PC-3 (cell line): ENCODE results near the gene GFAP. TPM values are rescaled to one million over a fixed set of nuclear protein-coding genes. Genes with fewer than 3 reads are reported as not detected.

ENCODE experiments used
- ATAC-seq: fragments of 200-7000 bp; cut with Tn5 transposase; 2 replicates; pipeline ENCODE4 v1.9.1; 2020; ENCODE audit warnings: mild to moderate bottlenecking, moderate library complexity
- BruUV-seq: library from RNA; stranded (reverse); fragments of 400-500 nt; replicated peaks from 2 replicates; lab custom pipeline; 2021; lab: Mats Ljungman, UMichigan
- CTCF ChIA-PET: fragments of 300-600 bp; sonication (Branson Sonifier 250); formaldehyde crosslinking; loops from one replicate; lab custom pipeline; 2022; ENCODE audit warnings: antibody characterized with exemption; lab: Charles Lee
- POLR2A ChIA-PET: fragments of 300-600 bp; sonication (Branson Sonifier 250); formaldehyde crosslinking; loops from one replicate; lab custom pipeline; 2022; ENCODE audit warnings: antibody characterized with exemption; ENCODE audit not compliant: unreplicated experiment; lab: Charles Lee
- DNase-seq: peaks from one replicate; pipeline ENCODE4 v3.0.0-alpha.2; 2015
- H2AFZ ChIP-seq: fragments of 300-600 bp; sonication (generic); 2 replicates; pipeline ENCODE4 v1.6.0; 2016; ENCODE audit warnings: antibody characterized with exemption, low read length
- H3F3A ChIP-seq: fragments of 300-600 bp; sonication (generic); one replicate; pipeline ENCODE4 v1.6.0; 2017; ENCODE audit warnings: antibody characterized with exemption, low read length, control low read depth, mild to moderate bottlenecking; ENCODE audit not compliant: unreplicated experiment
- H3K27ac ChIP-seq: fragments of 300-600 bp; sonication (generic); 2 replicates; pipeline ENCODE4 v1.5.1; 2016; ENCODE audit warnings: mild to moderate bottlenecking, low read length
- H3K27me3 ChIP-seq: fragments of 300-600 bp; sonication (generic); 2 replicates; pipeline ENCODE4 v1.6.1; 2016; ENCODE audit warnings: low read length, mixed read lengths
- H3K36me3 ChIP-seq: fragments of 300-600 bp; sonication (generic); 2 replicates; pipeline ENCODE4 v1.6.1; 2016; ENCODE audit warnings: low read depth, mixed run types, low read length, mixed read lengths
- H3K4me1 ChIP-seq: fragments of 300-600 bp; sonication (generic); 2 replicates; pipeline ENCODE4 v1.5.1; 2016; ENCODE audit warnings: low read length; ENCODE audit not compliant: insufficient read depth
- H3K4me2 ChIP-seq: fragments of 300-600 bp; sonication (generic); 2 replicates; pipeline ENCODE4 v1.6.0; 2016; ENCODE audit warnings: low read length
- H3K4me3 ChIP-seq: fragments of 300-600 bp; sonication (generic); 2 replicates; pipeline ENCODE4 v1.5.1; 2016; ENCODE audit warnings: mild to moderate bottlenecking, low read length, mixed read lengths
- H3K79me2 ChIP-seq: fragments of 300-600 bp; sonication (generic); 2 replicates; pipeline ENCODE4 v1.6.1; 2017; ENCODE audit warnings: low read length, mixed read lengths
- H3K9ac ChIP-seq: fragments of 300-600 bp; sonication (generic); 2 replicates; pipeline ENCODE4 v1.6.0; 2016; ENCODE audit warnings: mild to moderate bottlenecking, low read length
- H3K9me2 ChIP-seq: fragments of 300-600 bp; sonication (generic); replicated peaks from 2 replicates; pipeline ENCODE4 v1.6.1; 2016; ENCODE audit warnings: mixed run types, low read length, mixed read lengths
- H3K9me3 ChIP-seq: fragments of 300-600 bp; sonication (generic); 2 replicates; pipeline ENCODE4 v1.6.1; 2016; ENCODE audit warnings: low read length, mixed read lengths
- H4K20me1 ChIP-seq: fragments of 300-600 bp; sonication (generic); 2 replicates; pipeline ENCODE4 v1.6.1; 2016; ENCODE audit warnings: low read length, mixed read lengths
- CTCF ChIP-seq: fragments of 300-600 bp; sonication (generic); conservative IDR thresholded peaks from 2 replicates; pipeline ENCODE4 v1.5.1; 2017; ENCODE audit warnings: antibody characterized with exemption, low read depth, mild to moderate bottlenecking, low read length
- EZH2 ChIP-seq: fragments of 300-600 bp; sonication (generic); IDR thresholded peaks from one replicate; pipeline ENCODE4 v1.6.1; 2017; ENCODE audit warnings: antibody characterized with exemption, mild to moderate bottlenecking, low read length; ENCODE audit not compliant: unreplicated experiment
- EZH2phosphoT487 ChIP-seq: fragments of 300-600 bp; sonication (generic); IDR thresholded peaks from 2 replicates; pipeline ENCODE4 v1.6.1; 2018; ENCODE audit warnings: mild to moderate bottlenecking, antibody characterized with exemption, low read length, borderline replicate concordance
- intact Hi-C: fragments of 100-400 bp; cut with micrococcal nuclease; formaldehyde crosslinking; loops from 2 replicates; pipeline ENCODE4 v1.9.0; 2023
- total RNA-seq: library from RNA; depleted of rRNA; stranded (reverse); fragments of >200 nt; gene quantifications from 2 replicates; pipeline ENCODE4 v1.2.3, GENCODE V29; 2014

The GFAP gene
- total RNA-seq, 1 experiment from 2014 or later = 0.29 TPM

GRCh38 chr17:44915862-44916780, 821 bp upstream of the GFAP start:
- no peak overlapping the region for H2AFZ ChIP-seq
- DNase-seq = no peak
- no peaks in the 10 kb centered on the region for H3K9me3 ChIP-seq
- CTCF ChIA-PET = interaction anchor here (0.6 kb wide), 2 partner anchors 96 to 116 kb away, joined by 3 to 7 read pairs; no protein-coding TSS in a partner anchor
- H3K4me3 ChIP-seq = no peak overlapping the region
- no peaks in the 10 kb centered on the region for H3K27me3 ChIP-seq
- intact Hi-C loops = no loop called here
- H4K20me1 ChIP-seq = no peaks in the 10 kb centered on the region
- no peaks in the 10 kb centered on the region for H3K79me2 ChIP-seq
- BruUV-seq = no TSS peak
- H3K36me3 ChIP-seq = no peaks in the 10 kb centered on the region
- peaks cover 20% of the 10 kb centered on the region for H3K4me1 ChIP-seq
- H3K4me2 ChIP-seq = peak overlapping the region; percentile 21; the same call in 1 of the 2 replicates
- no peak for TF ChIP-seq EZH2phosphoT487
- no peak for TF ChIP-seq EZH2
- TF ChIP-seq CTCF = no peak
- H3K27ac ChIP-seq = no peak overlapping the region
- H3K9me2 ChIP-seq = no peaks in the 10 kb centered on the region
- H3K9ac ChIP-seq = no peak overlapping the region
- ATAC-seq = no peak; the same call in 1 of the 2 replicates
- no peaks in the 10 kb centered on the region for H3F3A ChIP-seq
- POLR2A ChIA-PET = no interaction called here

- no peaks in the 10 kb centered on the region for H3K9me2 ChIP-seq
- no peaks in the 10 kb centered on the region for H4K20me1 ChIP-seq
- ChIA-PET CTCF (interaction anchor here (0.5 kb wide), 1 partner anchor 54 kb away, joined by 10 read pairs; the partner anchor contains the start of gene C1QL1), POLR2A (no interaction called here)
- no peaks in the 10 kb centered on the region for H3F3A ChIP-seq
- no TSS peak for BruUV-seq
- H3K9ac ChIP-seq = no peak overlapping the region
- H3K9me3 ChIP-seq = no peaks in the 10 kb centered on the region
- TF ChIP-seq EZH2phosphoT487 = no peak
- TF ChIP-seq EZH2 = no peak
- no peak for TF ChIP-seq CTCF
- no peak overlapping the region for H3K27ac ChIP-seq
- peaks cover 29% of the 10 kb centered on the region for H3K4me1 ChIP-seq
- no peak for DNase-seq
- no peaks in the 10 kb centered on the region for H3K27me3 ChIP-seq
- no peaks in the 10 kb centered on the region for H3K36me3 ChIP-seq
- H3K79me2 ChIP-seq = no peaks in the 10 kb centered on the region
- H3K4me3 ChIP-seq = no peak overlapping the region
- no peak for ATAC-seq
- no peak overlapping the region for H3K4me2 ChIP-seq
- intact Hi-C loops = no loop called here
- no peak overlapping the region for H2AFZ ChIP-seq
Measured at GRCh38 chr17:44914698-44915271, 515 bp downstream of the GFAP start.
